GM18508 (cell line): ENCODE results near the gene ZEB2.
A peak's percentile ranks its signal among the peaks of the same experiment; 100 is the strongest.

Experiments used
- ATAC-seq: cut with Tn5 transposase; IDR thresholded peaks from one replicate; pipeline ENCODE4 v1.9.1; 2021; ENCODE audit warnings: moderate number of reproducible peaks; ENCODE audit not compliant: insufficient read depth, unreplicated experiment

Gene ZEB2

GRCh38 chr2:144519934-144520731, at the start of gene ZEB2:
TSS of gene ZEB2 (minus strand) at chr2:144520119. CDS start at chr2:144517350, 2,769 bp downstream.
- no peak for ATAC-seq

- ATAC-seq: no peak
These were observed 47.8 kb upstream of the ZEB2 start for GRCh38 chr2:144567745-144568144.

DNA sequence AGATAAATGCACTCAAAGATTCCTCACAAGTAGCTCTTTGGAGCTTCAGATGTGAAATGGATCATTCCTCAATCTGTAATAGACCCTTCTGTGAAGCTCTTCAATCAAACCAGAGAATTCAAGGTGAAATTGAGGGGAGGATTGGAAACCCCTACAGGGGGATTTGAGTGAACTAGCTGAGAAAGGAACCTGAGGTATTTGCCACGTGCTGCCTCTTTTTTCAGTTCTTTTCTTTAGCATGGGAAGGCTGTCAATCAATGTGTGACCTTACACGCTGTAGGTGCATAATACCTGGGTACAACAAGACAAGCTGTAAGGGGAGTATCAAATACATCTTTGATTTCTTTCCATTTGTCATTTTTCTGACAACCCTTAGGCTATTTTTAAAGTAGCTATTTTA, 46.5 kb upstream of the ZEB2 start:
- no peak for ATAC-seq

GRCh38 chr2:144560251-144560650, 40.3 kb upstream of the ZEB2 start:
- ATAC-seq: no peak

DNA sequence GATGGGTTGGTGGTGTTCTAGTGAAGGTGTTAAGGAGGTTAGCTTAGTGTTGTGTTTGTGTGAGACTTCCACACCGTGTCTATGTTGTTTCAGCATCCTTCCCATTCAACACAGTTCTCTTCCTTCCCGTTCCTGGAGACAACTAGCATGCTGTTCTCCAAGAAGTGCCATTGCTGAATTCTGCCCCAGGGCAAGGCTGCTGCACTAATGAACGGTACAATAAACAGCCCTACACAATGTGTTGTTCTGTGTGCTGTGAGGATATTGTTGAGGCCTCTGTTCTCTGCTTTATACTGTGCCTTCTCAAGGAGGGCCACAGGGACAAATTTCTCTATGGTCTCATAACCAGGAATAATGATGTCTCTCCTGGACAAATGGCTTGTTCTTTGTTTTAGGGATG, 39.8 kb upstream of the ZEB2 start:
- no peak for ATAC-seq

DNA sequence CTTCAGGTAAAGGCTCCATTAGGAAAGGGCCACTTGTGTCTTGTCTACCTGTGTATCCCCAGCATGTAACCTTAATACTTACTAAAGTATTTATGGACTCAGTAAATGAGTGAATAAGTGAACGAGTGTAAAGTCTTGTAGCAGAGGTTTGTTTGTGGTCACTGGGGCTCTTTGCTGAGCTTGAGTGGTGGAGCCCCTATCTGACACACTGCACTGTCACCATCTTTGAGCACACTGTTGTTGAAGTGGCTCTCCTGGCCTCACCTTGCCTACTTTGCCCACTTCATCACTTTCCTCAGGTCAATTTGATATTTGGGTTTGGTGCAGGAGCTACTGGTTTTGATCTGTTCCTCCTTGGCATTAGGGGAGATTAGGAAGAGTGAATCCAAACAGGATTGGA, 39.3 kb upstream of the ZEB2 start:
- no peak for ATAC-seq

DNA sequence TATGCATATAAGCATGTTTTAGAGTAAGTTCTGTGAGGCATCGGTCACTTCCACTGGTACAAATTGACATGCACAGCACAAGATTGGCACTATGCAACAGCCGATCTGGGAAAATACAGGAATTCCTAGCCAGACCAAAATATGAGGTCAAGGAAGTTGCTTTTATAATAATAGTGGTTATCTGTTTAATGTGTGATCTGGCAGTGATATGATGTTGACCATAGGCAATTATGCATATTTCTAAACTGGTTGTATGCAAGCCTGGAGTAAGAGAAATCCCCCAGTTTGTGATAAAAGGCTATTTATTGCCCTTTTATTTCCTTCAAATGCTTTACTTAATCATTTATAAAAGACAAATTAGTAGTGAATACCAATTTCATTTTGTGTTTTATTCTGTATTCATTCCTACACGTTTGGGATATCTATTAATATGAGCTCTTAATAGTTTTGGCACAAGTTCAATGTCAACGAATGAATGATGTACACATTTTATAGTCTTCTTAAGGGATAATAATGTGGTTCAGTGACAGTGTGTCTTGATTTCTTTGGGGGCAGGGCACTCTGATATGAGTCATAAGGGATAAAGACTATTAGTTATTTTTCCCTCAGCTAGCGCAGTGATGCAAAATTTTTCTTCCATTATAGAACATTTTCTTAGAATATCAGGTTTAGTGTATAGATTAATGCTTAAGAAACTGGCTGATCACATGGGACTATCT, 34.7 kb upstream of the ZEB2 start:
- ATAC-seq: no peak

DNA sequence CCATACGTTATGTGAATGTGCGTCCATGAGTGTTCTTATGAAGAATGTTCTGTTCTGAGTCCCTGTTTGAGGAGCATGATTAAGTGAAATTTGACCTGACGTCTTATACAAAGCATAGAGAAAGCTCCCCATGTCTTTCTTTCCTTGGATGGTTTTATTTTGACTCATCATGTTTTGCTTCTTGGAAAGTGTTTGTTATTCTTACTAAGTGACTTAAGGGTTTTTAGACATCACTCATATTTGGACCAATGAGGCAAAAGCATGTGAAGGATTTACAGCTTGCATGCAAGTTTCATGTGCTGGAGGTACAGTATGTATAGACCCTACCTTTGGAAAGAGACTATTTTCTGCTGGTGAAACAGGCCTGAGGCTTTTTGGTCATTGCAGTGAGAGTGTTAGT, 33.5 kb upstream of the ZEB2 start:
- no peak for ATAC-seq

DNA sequence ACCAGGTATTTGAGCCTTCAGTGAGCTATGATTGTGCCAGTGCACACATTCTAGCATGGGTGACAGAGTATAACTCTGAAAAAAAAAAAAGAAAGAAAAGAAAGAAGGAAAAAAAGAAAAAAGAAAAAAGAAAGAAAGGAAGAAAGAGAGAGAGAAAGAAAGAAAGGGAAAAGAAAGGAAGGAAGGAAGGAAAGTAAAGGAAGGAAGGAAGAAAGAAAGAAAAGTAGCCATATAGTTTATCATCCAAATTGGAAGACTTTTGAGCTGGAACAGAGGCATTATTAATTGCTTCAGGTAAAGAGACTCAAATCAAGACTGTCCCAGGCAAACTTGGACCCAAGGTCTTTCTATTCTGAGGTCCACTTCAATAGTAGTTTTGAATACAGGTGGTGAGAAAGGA, 32.9 kb upstream of the ZEB2 start:
- ATAC-seq: no peak

- ATAC-seq: no peak
These were observed 31.0 kb upstream of the ZEB2 start for GRCh38 chr2:144550911-144551310.

DNA sequence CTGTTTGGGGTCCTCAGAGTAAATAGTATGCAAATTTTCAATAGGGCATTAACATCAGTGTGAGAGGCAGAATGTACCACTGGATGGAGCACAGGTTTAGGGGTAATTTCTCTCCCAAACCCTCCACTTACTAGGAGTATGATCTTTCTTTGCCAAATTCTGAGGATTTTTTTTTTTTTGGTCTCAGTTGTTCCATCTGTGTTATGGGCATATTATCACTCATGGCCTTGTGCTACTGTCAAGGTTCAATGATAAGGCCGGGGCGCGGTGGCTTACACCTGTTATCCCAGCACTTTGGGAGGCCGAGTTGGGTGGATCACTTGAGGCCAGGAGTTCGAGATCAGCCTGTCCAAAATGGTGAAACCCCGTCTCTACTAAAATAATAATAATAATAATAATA, 30.2 kb upstream of the ZEB2 start:
- ATAC-seq: no peak

DNA sequence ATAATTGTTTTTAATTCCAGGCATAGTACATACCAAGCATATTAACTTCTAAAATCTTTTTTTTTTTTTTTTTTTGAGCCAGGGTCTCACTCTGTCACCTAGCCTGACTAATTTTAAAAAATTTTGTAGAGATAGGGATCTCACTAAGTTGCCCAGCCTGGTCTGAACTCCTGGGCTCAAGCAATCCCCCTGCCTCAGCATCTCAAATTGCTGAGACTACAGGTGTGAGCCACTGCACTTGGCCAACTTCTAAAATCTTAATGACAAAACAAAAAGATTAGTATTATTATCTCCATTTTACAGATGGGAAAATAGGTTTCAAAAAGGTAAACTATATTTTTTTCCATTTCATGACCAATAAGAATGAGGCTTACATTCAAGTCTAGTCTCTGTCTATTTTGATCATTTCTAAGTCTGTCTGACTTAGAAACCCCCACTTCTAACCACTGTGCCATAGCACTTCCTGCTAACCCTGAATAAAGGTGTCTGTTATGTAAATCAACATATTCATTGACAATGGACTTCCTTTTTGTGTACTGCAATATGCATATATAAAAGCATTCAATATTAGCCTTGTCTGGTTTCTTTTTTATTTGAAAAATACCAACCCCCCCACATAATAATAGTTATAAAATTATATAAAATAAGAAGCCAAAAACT, 28.7 kb upstream of the ZEB2 start:
- peak; percentile 95 for ATAC-seq

DNA sequence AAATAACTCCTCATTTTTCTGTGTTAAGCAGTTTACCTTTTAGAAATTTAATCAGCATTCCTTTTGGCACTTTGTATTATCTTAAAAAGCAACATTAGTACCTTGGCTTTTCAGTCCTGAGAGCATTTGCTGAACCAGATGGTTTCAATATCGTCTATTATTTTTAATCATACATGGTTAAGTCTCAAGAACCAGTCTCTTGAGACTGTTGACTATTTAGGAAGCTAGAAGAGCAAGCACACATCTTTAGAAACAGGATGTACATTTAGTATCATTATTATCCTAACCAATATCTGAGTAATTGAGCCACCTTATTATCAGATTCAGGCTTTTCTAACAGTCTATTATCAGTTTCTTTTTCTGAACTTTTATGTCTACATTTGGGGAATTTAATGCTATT, 28.2 kb upstream of the ZEB2 start:
- ATAC-seq: no peak

GRCh38 chr2:144547494-144547893, 27.6 kb upstream of the ZEB2 start:
- ATAC-seq: no peak

DNA sequence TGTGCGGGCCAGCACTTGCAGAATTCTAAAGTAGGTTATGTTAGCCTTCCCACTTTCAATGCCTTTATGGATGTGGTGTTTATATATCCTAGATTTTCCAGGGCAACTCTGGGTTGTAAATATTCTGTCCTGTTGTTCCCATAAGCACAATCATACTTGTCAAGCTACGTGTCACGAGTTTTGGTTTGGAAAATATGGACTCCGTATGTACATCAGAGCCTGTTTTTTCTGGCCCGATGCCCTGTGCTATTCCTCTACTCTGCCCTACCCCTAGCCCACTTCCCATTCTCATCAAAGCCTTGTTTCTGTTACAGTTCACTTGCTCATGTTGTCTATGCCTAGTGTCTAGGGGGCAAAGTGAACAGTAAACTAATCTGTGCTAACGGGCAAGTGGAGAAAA, 27.0 kb upstream of the ZEB2 start:
- ATAC-seq: no peak

GRCh38 chr2:144545787-144546186, 25.9 kb upstream of the ZEB2 start:
- no peak for ATAC-seq

DNA sequence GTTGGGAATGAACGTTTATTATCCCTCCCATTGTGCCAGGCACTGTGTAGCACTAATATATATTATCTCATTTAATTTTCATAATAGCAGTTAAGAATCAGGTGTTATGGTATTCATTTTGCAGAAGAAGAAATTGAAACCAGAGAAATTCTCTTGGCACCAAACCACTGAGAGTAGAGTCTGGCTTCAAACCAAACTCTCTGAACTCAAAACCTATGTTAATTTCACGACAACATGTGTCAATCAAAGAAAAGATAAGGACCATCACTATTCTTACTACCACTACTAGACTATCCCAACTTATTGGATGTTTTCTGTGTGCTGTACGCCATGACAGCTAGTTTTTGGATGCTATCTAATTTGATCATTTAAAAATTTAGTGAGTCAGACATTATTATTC, 24.1 kb upstream of the ZEB2 start:
- ATAC-seq: no peak

- no peak for ATAC-seq
These were observed 21.5 kb upstream of the ZEB2 start for GRCh38 chr2:144541396-144541795.

- ATAC-seq: no peak
These were observed 19.4 kb upstream of the ZEB2 start for GRCh38 chr2:144539289-144539782.

DNA sequence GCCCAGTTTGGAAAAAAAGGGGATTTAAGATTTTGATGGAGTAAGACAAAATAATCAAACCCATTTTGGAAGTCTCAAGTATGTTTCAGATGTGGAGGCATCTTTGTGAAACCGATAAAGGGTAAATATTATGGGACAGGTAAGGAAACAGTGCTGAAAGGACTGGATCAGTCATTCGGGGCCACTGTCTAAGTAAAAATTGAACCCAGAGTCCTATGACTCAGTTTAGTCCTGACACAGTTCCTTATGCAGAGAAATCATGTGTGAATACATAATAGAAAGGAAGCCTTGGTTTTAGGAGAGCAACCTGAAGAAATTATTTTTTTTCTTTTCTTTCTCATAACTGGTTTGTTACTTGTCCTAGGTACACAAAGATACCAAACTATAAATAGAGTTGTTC, 15.4 kb upstream of the ZEB2 start:
- ATAC-seq: no peak

GRCh38 chr2:144533221-144533620, 13.3 kb upstream of the ZEB2 start:
- no peak for ATAC-seq
